GM12878 (cell line): ENCODE results near the gene AKAP5. TPM values are rescaled to one million over a fixed set of nuclear protein-coding genes. Genes with fewer than 3 reads are reported as not detected.

ENCODE experiments used
- FOXK2 ChIP-seq: fragments of 450-650 bp; IDR thresholded peaks from 2 replicates; pipeline ENCODE4 v1.6.1; 2017; ENCODE audit warnings: mild to moderate bottlenecking, moderate library complexity
- GABPA ChIP-seq: IDR thresholded peaks from 2 replicates; pipeline ENCODE4 v1.6.1; 2014; ENCODE audit warnings: antibody characterized with exemption, low read depth, mild to moderate bottlenecking, inconsistent platforms
- LARP7 ChIP-seq: fragments of 450-650 bp; IDR thresholded peaks from 2 replicates; pipeline ENCODE4 v1.6.1; 2017; ENCODE audit warnings: mild to moderate bottlenecking
- MTA3 ChIP-seq: IDR thresholded peaks from 2 replicates; pipeline ENCODE4 v1.6.1; 2012; ENCODE audit warnings: low read length, inconsistent platforms, borderline replicate concordance
- PAX5 ChIP-seq: IDR thresholded peaks from 2 replicates; pipeline ENCODE4 v1.6.1; 2011; ENCODE audit warnings: low read depth, low read length, borderline replicate concordance
- POU2F2 ChIP-seq: IDR thresholded peaks from 3 replicates; pipeline ENCODE4 v1.6.1; 2011; ENCODE audit warnings: low read depth, mild to moderate bottlenecking, low read length, borderline replicate concordance
- RAD51 ChIP-seq: fragments of 450-650 bp; IDR thresholded peaks from 2 replicates; pipeline ENCODE4 v1.6.1; 2016; ENCODE audit warnings: moderate library complexity, mild to moderate bottlenecking, inconsistent platforms
- RELA ChIP-seq: fragments of 450-650 bp; IDR thresholded peaks from 2 replicates; pipeline ENCODE4 v1.8.0; 2014; ENCODE audit warnings: borderline replicate concordance; ENCODE audit not compliant: partially characterized antibody
- SMC3 ChIP-seq: IDR thresholded peaks from 2 replicates; pipeline ENCODE4 v1.6.1; 2011; ENCODE audit warnings: low read length, improper control_type of control experiment, borderline replicate concordance
- TCF12 ChIP-seq: IDR thresholded peaks from 2 replicates; pipeline ENCODE4 v1.6.1; 2011; ENCODE audit warnings: low read depth, mild to moderate bottlenecking, low read length
- WRNIP1 ChIP-seq: IDR thresholded peaks from 2 replicates; pipeline ENCODE4 v1.6.1; 2011; ENCODE audit warnings: low read depth, low read length, improper control_type of control experiment, borderline replicate concordance
- ZNF207 ChIP-seq: fragments of 450-650 bp; IDR thresholded peaks from 2 replicates; pipeline ENCODE4 v1.6.1; 2014; ENCODE audit warnings: antibody characterized with exemption, mild to moderate bottlenecking, borderline replicate concordance
- polyA plus RNA-seq, 11 experiments: library from polyadenylated mRNA; depleted of rRNA in 4 of 11; unstranded in 6 of 11; stranded (reverse) in 5 of 11; fragments of >200 nt; fragmentation: Nextera tagmentation in 4 of 11; fragmentation: Illumina TruSeq in 1 of 11; extraction: Ambion mirVana in 4 of 11; extraction: Trizol in 1 of 11; gene quantifications; 1 replicate in 1 of 11; 2 replicates in 10 of 11; pipeline versions ENCODE4 v1.2.1 to v1.2.3, GENCODE V29; 2011 to 2016; ENCODE audit warnings: inconsistent platforms in 2 of 11, missing spikeins in 2 of 11, low read depth in 1 of 11
- total RNA-seq, 4 experiments: library from RNA; depleted of rRNA in 3 of 4; stranded (reverse); fragments of >200 nt in 3 of 4; fragmentation: Illumina TruSeq in 1 of 4; extraction: Trizol in 1 of 4; gene quantifications; 2 replicates each; pipeline versions ENCODE4 v1.2.1 to v1.2.3, GENCODE V29; 2013 to 2021
- TF ChIP-seq, protein P1 (sequence below): fragments of 450-650 bp; formaldehyde crosslinking; IDR thresholded peaks from 2 replicates; pipeline ENCODE4 v1.4.0; 2020; ENCODE audit warnings: mild to moderate bottlenecking, moderate library complexity
- TF ChIP-seq, protein P2 (sequence below): fragments of 450-650 bp; IDR thresholded peaks from 2 replicates; pipeline ENCODE4 v1.6.1; 2017; ENCODE audit warnings: mild to moderate bottlenecking, moderate library complexity
- TF ChIP-seq, protein P3 (sequence below): IDR thresholded peaks from 2 replicates; pipeline ENCODE4 v1.6.1; 2012; ENCODE audit warnings: low read depth, low read length, improper control_type of control experiment
- TF ChIP-seq, protein P4 (sequence below): IDR thresholded peaks from 2 replicates; pipeline ENCODE4 v1.6.1; 2011; ENCODE audit warnings: borderline replicate concordance, low read depth, mild to moderate bottlenecking, moderate library complexity, mixed read lengths, low read length; ENCODE audit not compliant: insufficient read depth; ENCODE audit errors: extremely low read length
- TF ChIP-seq, protein P5 (sequence below): IDR thresholded peaks from 2 replicates; pipeline ENCODE4 v1.6.1; 2012; ENCODE audit warnings: mild to moderate bottlenecking, low read depth, low read length

Gene AKAP5
- total and polyA plus RNA-seq, 10 of the 15 experiments (the other 5 are each of a cell fraction or from before 2014, with no cell fraction given), result 0.45 to 5.1 (median 1.7) TPM

DNA sequence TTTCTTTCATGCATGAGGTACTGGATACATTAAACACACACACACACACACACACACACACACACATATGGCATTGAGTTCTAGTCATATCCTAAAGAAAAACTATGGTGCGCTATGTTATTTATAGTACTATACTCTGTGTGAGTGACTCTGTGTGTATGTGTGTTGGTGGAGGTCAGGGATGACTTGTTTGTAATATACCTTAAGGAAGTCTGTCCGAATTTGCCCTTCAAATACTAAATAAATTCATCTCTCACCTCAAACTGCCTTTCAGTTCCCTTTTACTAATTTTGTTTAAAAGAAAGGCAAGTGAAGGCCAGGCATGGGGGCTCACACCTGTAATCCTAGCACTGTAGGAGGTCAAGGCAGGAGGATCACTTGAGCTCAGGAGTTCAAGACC, 2.1 kb upstream of the AKAP5 start (continued):
- TF ChIP-seq, protein P1, sequence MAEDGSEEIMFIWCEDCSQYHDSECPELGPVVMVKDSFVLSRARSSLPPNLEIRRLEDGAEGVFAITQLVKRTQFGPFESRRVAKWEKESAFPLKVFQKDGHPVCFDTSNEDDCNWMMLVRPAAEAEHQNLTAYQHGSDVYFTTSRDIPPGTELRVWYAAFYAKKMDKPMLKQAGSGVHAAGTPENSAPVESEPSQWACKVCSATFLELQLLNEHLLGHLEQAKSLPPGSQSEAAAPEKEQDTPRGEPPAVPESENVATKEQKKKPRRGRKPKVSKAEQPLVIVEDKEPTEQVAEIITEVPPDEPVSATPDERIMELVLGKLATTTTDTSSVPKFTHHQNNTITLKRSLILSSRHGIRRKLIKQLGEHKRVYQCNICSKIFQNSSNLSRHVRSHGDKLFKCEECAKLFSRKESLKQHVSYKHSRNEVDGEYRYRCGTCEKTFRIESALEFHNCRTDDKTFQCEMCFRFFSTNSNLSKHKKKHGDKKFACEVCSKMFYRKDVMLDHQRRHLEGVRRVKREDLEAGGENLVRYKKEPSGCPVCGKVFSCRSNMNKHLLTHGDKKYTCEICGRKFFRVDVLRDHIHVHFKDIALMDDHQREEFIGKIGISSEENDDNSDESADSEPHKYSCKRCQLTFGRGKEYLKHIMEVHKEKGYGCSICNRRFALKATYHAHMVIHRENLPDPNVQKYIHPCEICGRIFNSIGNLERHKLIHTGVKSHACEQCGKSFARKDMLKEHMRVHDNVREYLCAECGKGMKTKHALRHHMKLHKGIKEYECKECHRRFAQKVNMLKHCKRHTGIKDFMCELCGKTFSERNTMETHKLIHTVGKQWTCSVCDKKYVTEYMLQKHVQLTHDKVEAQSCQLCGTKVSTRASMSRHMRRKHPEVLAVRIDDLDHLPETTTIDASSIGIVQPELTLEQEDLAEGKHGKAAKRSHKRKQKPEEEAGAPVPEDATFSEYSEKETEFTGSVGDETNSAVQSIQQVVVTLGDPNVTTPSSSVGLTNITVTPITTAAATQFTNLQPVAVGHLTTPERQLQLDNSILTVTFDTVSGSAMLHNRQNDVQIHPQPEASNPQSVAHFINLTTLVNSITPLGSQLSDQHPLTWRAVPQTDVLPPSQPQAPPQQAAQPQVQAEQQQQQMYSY, result no peak
- TF ChIP-seq TCF12 (no peak), MTA3 (no peak), SMC3 (no peak), FOXK2 (no peak), RELA (no peak), GABPA (no peak), RAD51 (no peak), PAX5 (no peak), WRNIP1 (no peak), LARP7 (no peak), POU2F2 (no peak), ZNF207 (no peak)
- TF ChIP-seq, protein P2, sequence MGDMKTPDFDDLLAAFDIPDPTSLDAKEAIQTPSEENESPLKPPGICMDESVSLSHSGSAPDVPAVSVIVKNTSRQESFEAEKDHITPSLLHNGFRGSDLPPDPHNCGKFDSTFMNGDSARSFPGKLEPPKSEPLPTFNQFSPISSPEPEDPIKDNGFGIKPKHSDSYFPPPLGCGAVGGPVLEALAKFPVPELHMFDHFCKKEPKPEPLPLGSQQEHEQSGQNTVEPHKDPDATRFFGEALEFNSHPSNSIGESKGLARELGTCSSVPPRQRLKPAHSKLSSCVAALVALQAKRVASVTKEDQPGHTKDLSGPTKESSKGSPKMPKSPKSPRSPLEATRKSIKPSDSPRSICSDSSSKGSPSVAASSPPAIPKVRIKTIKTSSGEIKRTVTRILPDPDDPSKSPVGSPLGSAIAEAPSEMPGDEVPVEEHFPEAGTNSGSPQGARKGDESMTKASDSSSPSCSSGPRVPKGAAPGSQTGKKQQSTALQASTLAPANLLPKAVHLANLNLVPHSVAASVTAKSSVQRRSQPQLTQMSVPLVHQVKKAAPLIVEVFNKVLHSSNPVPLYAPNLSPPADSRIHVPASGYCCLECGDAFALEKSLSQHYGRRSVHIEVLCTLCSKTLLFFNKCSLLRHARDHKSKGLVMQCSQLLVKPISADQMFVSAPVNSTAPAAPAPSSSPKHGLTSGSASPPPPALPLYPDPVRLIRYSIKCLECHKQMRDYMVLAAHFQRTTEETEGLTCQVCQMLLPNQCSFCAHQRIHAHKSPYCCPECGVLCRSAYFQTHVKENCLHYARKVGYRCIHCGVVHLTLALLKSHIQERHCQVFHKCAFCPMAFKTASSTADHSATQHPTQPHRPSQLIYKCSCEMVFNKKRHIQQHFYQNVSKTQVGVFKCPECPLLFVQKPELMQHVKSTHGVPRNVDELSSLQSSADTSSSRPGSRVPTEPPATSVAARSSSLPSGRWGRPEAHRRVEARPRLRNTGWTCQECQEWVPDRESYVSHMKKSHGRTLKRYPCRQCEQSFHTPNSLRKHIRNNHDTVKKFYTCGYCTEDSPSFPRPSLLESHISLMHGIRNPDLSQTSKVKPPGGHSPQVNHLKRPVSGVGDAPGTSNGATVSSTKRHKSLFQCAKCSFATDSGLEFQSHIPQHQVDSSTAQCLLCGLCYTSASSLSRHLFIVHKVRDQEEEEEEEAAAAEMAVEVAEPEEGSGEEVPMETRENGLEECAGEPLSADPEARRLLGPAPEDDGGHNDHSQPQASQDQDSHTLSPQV, result no peak
- TF ChIP-seq, protein P3, sequence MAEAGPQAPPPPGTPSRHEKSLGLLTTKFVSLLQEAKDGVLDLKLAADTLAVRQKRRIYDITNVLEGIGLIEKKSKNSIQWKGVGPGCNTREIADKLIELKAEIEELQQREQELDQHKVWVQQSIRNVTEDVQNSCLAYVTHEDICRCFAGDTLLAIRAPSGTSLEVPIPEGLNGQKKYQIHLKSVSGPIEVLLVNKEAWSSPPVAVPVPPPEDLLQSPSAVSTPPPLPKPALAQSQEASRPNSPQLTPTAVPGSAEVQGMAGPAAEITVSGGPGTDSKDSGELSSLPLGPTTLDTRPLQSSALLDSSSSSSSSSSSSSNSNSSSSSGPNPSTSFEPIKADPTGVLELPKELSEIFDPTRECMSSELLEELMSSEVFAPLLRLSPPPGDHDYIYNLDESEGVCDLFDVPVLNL, result no peak
- TF ChIP-seq, protein P4, sequence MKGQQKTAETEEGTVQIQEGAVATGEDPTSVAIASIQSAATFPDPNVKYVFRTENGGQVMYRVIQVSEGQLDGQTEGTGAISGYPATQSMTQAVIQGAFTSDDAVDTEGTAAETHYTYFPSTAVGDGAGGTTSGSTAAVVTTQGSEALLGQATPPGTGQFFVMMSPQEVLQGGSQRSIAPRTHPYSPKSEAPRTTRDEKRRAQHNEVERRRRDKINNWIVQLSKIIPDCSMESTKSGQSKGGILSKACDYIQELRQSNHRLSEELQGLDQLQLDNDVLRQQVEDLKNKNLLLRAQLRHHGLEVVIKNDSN, result no peak
- TF ChIP-seq, protein P5, sequence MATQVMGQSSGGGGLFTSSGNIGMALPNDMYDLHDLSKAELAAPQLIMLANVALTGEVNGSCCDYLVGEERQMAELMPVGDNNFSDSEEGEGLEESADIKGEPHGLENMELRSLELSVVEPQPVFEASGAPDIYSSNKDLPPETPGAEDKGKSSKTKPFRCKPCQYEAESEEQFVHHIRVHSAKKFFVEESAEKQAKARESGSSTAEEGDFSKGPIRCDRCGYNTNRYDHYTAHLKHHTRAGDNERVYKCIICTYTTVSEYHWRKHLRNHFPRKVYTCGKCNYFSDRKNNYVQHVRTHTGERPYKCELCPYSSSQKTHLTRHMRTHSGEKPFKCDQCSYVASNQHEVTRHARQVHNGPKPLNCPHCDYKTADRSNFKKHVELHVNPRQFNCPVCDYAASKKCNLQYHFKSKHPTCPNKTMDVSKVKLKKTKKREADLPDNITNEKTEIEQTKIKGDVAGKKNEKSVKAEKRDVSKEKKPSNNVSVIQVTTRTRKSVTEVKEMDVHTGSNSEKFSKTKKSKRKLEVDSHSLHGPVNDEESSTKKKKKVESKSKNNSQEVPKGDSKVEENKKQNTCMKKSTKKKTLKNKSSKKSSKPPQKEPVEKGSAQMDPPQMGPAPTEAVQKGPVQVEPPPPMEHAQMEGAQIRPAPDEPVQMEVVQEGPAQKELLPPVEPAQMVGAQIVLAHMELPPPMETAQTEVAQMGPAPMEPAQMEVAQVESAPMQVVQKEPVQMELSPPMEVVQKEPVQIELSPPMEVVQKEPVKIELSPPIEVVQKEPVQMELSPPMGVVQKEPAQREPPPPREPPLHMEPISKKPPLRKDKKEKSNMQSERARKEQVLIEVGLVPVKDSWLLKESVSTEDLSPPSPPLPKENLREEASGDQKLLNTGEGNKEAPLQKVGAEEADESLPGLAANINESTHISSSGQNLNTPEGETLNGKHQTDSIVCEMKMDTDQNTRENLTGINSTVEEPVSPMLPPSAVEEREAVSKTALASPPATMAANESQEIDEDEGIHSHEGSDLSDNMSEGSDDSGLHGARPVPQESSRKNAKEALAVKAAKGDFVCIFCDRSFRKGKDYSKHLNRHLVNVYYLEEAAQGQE, result no peak
